ENCODE measurements around the gene DR1. TPM values are rescaled to one million over a fixed set of nuclear protein-coding genes. Genes with fewer than 3 reads are reported as not detected.

DR1 gene
- total and polyA plus RNA-seq, 2 of the 4 experiments (the other 2 are of a cell fraction): 27.1 to 39.4 TPM

- no peak overlapping the region for H4K5ac ChIP-seq (ENCODE audit: low read depth, low read length)
- ATAC-seq (ENCODE audit: low read depth): no peak
- no peak overlapping the region for H2BK15ac ChIP-seq (ENCODE audit: low read depth, low read length)
- H3K18ac ChIP-seq (ENCODE audit: low read depth, low read length): no peak overlapping the region
- H3K36me3 ChIP-seq (ENCODE audit: control insufficient read depth, insufficient read depth, low read length): no peaks in the 10 kb centered on the region
- no peak for DNase-seq
- no peaks in the 10 kb centered on the region for H3K9me3 ChIP-seq (ENCODE audit: control insufficient read depth, insufficient read depth, low read length)
- H3K14ac ChIP-seq (replicated peaks; ENCODE audit: low read depth, low read length): no peak overlapping the region
- H2BK120ac ChIP-seq (ENCODE audit: low read depth, low read length): no peak overlapping the region
- H3K4me1 ChIP-seq (ENCODE audit: control insufficient read depth, insufficient read depth, low read length): no peaks in the 10 kb centered on the region
- H2AK5ac ChIP-seq (ENCODE audit: low read depth, low read length): no peak overlapping the region
- dilution Hi-C loops (cut with HindIII; ENCODE audit: low sequenced_read_pairs, unreplicated experiment): no loop called here
- H3K4me2 ChIP-seq (ENCODE audit: low read depth, low read length): no peak overlapping the region
- H3K9ac ChIP-seq (ENCODE audit: low read depth, low read length): no peak overlapping the region
- no peak overlapping the region for H2AFZ ChIP-seq (replicated peaks; ENCODE audit: low read length, poor library complexity)
- no peak overlapping the region for H2BK20ac ChIP-seq (ENCODE audit: low read depth, low read length)
- no peak overlapping the region for H4K8ac ChIP-seq (ENCODE audit: low read depth in 2 of 2, low read length in 2 of 2)
- in situ Hi-C loops (cut with MboI; ENCODE audit: low sequenced_read_pairs): loop anchor here (10.0 kb wide), 3 partner anchors 123 to 533 kb away; no protein-coding TSS in a partner anchor
- no peak for TF ChIP-seq FOS (IDR thresholded peaks at IDR 0.05; ENCODE audit: low read depth, low read length)
- no peak for TF ChIP-seq RFX5 (IDR thresholded peaks at IDR 0.05; ENCODE audit: low read depth, low read length)
- TF ChIP-seq ELK1 (IDR thresholded peaks at IDR 0.05; ENCODE audit: borderline replicate concordance, low read depth, low read length): no peak
- TF ChIP-seq SMC3 (IDR thresholded peaks at IDR 0.05; ENCODE audit: low read depth, low read length): no peak
- TF ChIP-seq USF2 (IDR thresholded peaks at IDR 0.05; ENCODE audit: low read depth, low read length): no peak
- no peak for TF ChIP-seq MAFK (IDR thresholded peaks at IDR 0.05; ENCODE audit: low read depth, low read length)
- TF ChIP-seq NFE2L2 (IDR thresholded peaks at IDR 0.05; ENCODE audit: low read depth, low read length): no peak
- no peak for TF ChIP-seq POLR2A (IDR thresholded peaks at IDR 0.05; ENCODE audit: low read depth, low read length)
- TF ChIP-seq RCOR1 (IDR thresholded peaks at IDR 0.05; ENCODE audit: insufficient replicate concordance, low read length): no peak
- TF ChIP-seq CHD1 (IDR thresholded peaks at IDR 0.05; ENCODE audit: low read depth, low read length): no peak
- TF ChIP-seq MAZ (IDR thresholded peaks at IDR 0.05; ENCODE audit: borderline replicate concordance, low read depth, low read length): no peak
- no peak for TF ChIP-seq BHLHE40 (IDR thresholded peaks at IDR 0.05; ENCODE audit: low read depth, low read length)
- TF ChIP-seq MXI1 (IDR thresholded peaks at IDR 0.05; ENCODE audit: borderline replicate concordance, low read depth, low read length): no peak
- TF ChIP-seq CTCF (conservative IDR thresholded peaks at IDR 0.05; ENCODE audit: low read depth, low read length): no peak
- no peak for TF ChIP-seq RAD21 (IDR thresholded peaks at IDR 0.05; ENCODE audit: low read length)
- no peak for TF ChIP-seq CEBPB (IDR thresholded peaks at IDR 0.05; ENCODE audit: low read depth, low read length)
- H2AK9ac ChIP-seq (replicated peaks; ENCODE audit: low read depth, low read length, poor library complexity): no peak overlapping the region
- ChIA-PET POLR2A (ENCODE audit: unreplicated experiment) (no interaction called here), CTCF (no interaction called here)
- no peaks in the 10 kb centered on the region for H3K79me1 ChIP-seq (ENCODE audit: low read depth in 1 of 2, low read length in 2 of 2)
- intact Hi-C loops (cut with micrococcal nuclease): loop anchor here (10.0 kb wide), 1 partner anchor 277 kb away; no protein-coding TSS in a partner anchor
- H3K23ac ChIP-seq (ENCODE audit: low read depth, low read length): no peak overlapping the region
- WGBS, 2 experiments (ENCODE audit: extremely low coverage in 2 of 2, insufficient read length in 1 of 2): 93% methylated on average over 3 of the region's 5 CpGs; no CpG with 5 or more reads in 1 of the 2 experiments
- no peak overlapping the region for H3K56ac ChIP-seq (ENCODE audit: extremely low read depth, insufficient read depth, low read length)
- no peak overlapping the region for H3K4ac ChIP-seq (ENCODE audit: low read depth, low read length)
- no peak overlapping the region for H4K91ac ChIP-seq (ENCODE audit: insufficient read depth, low read depth, low read length)
- H3K9me1 ChIP-seq (ENCODE audit: insufficient read depth, low read length): no peaks in the 10 kb centered on the region
- no TSS peak for BruUV-seq (replicated peaks)
- H3K27me3 ChIP-seq (ENCODE audit: control insufficient read depth, insufficient read depth, low read length): no peaks in the 10 kb centered on the region
- no peak overlapping the region for H2BK5ac ChIP-seq (ENCODE audit: low read depth, low read length, poor library complexity, severe bottlenecking)
- no peak overlapping the region for H3K4me3 ChIP-seq (ENCODE audit: insufficient read depth, low read depth, low read length)
- H4K20me1 ChIP-seq (ENCODE audit: insufficient read depth, low read length): no peaks in the 10 kb centered on the region
- no peak overlapping the region for H3K27ac ChIP-seq (ENCODE audit: insufficient read depth, low read length)
Measured at GRCh38 chr1:93302078-93302477, 43.6 kb upstream of the DR1 start.
